ENCODE data around the gene ITK.
A peak's percentile ranks its signal among the peaks of the same experiment; 100 is the strongest.

ITK gene

GRCh38 chr5:157252711-157253465 lies 72.2 kb downstream of the ITK start:
- no peak for TF ChIP-seq CTCF (IDR thresholded peaks at IDR 0.05; ENCODE audit: extremely low read depth, insufficient read depth, missing control alignments)
- peak; percentile 56 for DNase-seq (ENCODE audit: low spot score)
- in situ Hi-C loops (cut with MboI; ENCODE audit: low pct_unique_long_range_greater_than_20kb, low sequenced_read_pairs, unreplicated experiment) = no loop called here

GRCh38 chr5:157253547-157253946 lies 72.9 kb downstream of the ITK start:
- DNase-seq (ENCODE audit: low spot score) = peak; percentile 61
- TF ChIP-seq CTCF (IDR thresholded peaks at IDR 0.05; ENCODE audit: extremely low read depth, insufficient read depth, missing control alignments) = peak; percentile 92
- in situ Hi-C loops (cut with MboI; ENCODE audit: low pct_unique_long_range_greater_than_20kb, low sequenced_read_pairs, unreplicated experiment) = no loop called here

DNA sequence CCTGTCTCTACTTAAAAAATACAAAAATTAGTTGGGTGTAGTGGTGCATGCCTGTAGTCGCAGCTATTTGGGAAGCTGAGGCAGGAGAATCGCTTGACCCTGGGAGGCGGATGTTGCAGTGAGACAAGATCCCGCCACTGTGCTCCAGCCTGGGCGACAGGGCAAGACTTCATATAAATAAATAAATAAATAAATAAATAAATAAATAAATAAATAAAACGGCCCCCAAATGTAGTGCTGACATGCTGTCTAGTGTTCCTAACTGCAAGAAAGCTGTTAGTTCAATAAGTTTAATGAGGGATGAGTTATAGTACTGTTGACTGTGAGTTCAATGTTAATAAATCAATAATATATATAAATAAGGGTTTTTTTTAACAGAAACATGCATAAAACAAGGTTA lies 77.8 kb downstream of the ITK start:
- DNase-seq (ENCODE audit: low spot score) = no peak
- TF ChIP-seq CTCF (IDR thresholded peaks at IDR 0.05; ENCODE audit: extremely low read depth, insufficient read depth, missing control alignments) = no peak
- in situ Hi-C loops (cut with MboI; ENCODE audit: low pct_unique_long_range_greater_than_20kb, low sequenced_read_pairs, unreplicated experiment) = loop anchor here (5.0 kb wide), 1 partner anchor 54 kb away; no protein-coding TSS in a partner anchor

- no peak for DNase-seq (ENCODE audit: low spot score)
- in situ Hi-C loops (cut with MboI; ENCODE audit: low pct_unique_long_range_greater_than_20kb, low sequenced_read_pairs, unreplicated experiment) = loop anchor here (5.0 kb wide), 1 partner anchor 53 kb away; no protein-coding TSS in a partner anchor
- no peak for TF ChIP-seq CTCF (IDR thresholded peaks at IDR 0.05; ENCODE audit: extremely low read depth, insufficient read depth, missing control alignments)
Measured at GRCh38 chr5:157259699-157260098, 79.1 kb downstream of the ITK start.

DNA sequence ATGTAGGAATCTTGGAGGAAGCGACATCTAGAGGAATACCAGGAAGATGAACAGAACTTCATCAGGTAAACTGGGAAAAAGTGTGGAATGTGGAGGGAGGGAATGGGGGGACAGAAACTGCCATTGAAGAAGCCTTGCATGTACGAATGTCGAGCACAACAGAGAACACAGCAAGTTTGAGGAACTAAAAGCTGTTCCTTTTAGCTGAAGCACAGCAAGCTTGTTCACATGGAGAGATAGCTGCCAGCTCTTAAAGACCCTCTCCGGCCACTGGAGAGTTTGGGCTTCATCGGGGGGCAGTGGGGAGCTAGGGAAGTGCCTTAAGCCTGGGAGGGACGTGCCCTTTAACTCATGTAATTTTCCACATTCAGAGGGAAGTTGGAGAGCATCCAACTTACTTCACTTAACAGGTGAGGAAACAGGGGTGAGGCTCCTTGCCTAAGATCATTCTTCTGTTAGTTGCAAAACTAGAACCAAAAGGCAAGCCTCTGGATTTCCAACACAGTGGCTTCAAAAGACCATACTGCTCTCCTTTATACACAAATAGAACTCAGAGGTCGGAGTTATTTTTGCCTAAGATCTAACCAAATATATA lies 83.0 kb downstream of the ITK start:
- in situ Hi-C loops (cut with MboI; ENCODE audit: low pct_unique_long_range_greater_than_20kb, low sequenced_read_pairs, unreplicated experiment) = no loop called here
- no peak for TF ChIP-seq CTCF (IDR thresholded peaks at IDR 0.05; ENCODE audit: extremely low read depth, insufficient read depth, missing control alignments)
- DNase-seq (ENCODE audit: low spot score) = no peak

- TF ChIP-seq CTCF (IDR thresholded peaks at IDR 0.05; ENCODE audit: extremely low read depth, insufficient read depth, missing control alignments) = no peak
- in situ Hi-C loops (cut with MboI; ENCODE audit: low pct_unique_long_range_greater_than_20kb, low sequenced_read_pairs, unreplicated experiment) = no loop called here
- DNase-seq (ENCODE audit: low spot score) = peak; percentile 93
Measured at GRCh38 chr5:157265714-157266285, 85.2 kb downstream of the ITK start, which contains the start of gene CYFIP2. Gene CYFIP2 (plus strand): TSS chr5:157266123. CDS start chr5:157285362, 19,239 bp downstream.
